GM19238 (cell line): Measurements from ENCODE around the gene DYNC1I2.
"Not testable (repeated sequence)": the region's sequence is repeated elsewhere in the genome, so short reads cannot be mapped to it uniquely, and the experiment has no call there.

Source experiments
- DNase-seq: peaks from one replicate; pipeline ENCODE4 v3.0.0; 2011; ENCODE audit warnings: low spot score; ENCODE audit not compliant: insufficient read length

Gene DYNC1I2

DNA sequence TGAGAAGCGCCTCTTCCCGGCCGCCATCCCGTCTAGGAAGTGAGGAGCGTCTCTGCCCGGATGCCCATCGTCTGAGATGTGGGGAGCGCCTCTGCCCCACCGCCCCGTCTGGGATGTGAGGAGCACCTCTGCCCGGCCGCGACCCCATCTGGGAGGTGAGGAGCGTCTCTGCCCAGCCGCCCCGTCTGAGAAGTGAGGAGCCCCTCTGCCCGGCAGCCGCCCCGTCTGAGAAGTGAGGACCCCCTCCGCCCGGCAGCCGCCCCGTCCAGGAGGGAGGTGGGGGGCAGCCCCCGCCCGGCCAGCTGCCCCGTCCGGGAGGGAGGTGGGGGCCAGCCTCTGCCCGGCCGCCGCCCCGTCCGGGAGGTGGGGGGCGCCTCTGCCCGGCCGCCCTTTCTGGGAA, 87.3 kb downstream of the DYNC1I2 start:
- DNase-seq: not testable (repeated sequence)

- no peak for DNase-seq
These were observed 91.2 kb downstream of the DYNC1I2 start for GRCh38 chr2:171778515-171778914.

- DNase-seq: no peak
These were observed 98.2 kb downstream of the DYNC1I2 start for GRCh38 chr2:171785450-171785849.

- no peak for DNase-seq
These were observed 100.2 kb downstream of the DYNC1I2 start for GRCh38 chr2:171787333-171788072.

- no peak for DNase-seq
These were observed 101.2 kb downstream of the DYNC1I2 start for GRCh38 chr2:171788316-171788993.

DNA sequence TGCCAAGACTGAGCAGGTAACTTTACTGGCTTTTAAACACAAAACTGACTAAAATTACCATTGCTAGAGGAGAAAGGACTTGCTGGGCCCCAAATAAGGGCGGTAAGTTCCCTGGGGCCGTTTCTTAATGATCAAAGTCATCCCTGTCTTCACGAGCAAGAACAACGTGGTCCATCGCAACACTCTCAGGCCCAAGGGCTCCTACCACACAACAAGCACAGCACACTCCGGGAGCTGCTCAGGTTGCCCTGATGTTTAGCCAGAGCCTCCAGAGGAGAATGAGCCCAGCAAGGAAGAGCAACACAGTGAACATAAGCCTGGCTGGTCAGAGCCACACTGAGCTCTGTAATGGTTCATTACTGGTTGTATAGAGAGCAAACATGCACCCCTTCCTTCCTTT, 102.7 kb downstream of the DYNC1I2 start:
- DNase-seq: no peak

- DNase-seq: no peak
These were observed 104.1 kb downstream of the DYNC1I2 start for GRCh38 chr2:171791361-171791760.

GRCh38 chr2:171792157-171792556, 104.9 kb downstream of the DYNC1I2 start:
- DNase-seq: no peak

DNA sequence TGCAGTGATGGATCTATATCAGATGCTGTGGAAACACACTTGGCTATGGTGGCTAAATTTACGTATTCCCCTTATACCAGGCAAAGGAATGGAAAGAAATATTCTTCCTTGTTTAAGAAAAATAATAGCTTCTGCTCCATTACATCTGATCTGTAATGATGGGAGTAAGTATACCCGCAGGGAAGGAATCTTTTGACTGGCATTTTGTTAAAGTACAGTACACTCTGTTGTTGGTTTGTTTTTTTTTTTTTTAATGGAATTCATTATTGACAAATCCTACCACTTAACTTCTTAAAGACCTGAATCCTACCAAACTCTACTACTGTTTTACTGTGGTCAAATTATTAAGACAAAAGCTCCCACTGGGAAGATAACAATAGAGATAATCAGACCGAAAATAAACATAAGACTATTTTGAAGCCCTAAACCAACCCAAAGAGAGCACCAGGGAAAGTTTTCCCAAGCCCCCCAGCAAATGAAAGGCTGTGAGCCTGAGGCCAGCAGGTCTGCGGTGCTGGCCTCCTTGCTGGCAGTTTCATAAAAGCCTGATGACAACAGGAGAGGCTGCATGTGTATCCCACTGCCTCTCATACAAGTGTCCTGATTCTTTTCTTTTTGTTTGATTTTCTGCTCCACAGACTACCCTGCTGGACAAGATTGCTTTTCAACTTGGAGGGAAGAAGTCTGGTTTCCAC, 105.8 kb downstream of the DYNC1I2 start:
- no peak for DNase-seq

DNA sequence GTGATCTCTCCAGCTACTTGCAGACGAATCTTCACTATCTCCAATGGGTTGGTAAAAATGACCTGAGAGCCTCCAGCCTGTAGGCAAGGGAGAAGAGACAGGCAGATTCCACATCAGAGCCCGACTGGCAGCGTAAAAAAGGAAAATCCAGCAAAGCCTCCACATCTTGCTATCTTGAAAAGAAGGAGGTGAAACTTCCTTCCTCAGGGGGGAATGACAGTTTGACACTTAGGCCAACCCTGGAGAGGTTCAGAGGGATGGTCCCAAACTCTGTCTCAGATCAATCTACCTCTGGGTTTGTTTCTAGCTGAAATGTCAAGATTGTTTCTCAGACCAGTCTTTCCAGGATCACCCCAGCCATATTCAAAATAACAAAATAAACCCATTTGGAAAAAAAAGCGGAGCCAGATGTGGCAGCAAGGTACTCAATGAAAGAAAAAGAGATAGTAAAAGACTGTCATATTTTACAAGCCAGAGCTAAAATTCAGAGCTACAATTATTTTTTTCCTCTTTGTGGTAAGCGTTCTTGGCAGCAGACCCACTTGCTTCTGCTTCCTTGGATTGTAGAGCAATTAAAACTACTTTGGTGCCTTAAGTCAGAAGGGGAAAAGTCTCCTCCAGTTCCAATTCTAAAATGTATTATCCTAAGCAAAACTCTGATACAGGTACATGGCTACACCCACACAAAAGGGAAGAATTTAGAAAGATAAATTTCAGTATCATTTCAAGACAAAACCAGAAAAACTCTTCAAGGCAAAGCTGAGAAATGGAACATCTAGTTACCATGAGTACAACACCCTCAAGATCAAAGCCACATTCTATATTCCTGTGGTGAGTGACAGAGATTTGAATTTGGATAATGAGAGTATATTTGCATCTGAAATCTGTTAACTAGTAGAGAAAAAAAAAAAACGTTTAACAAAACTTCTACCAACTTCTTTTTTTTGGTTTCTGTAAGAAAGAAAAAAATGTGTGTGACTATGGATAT, 106.7 kb downstream of the DYNC1I2 start:
- no peak for DNase-seq

DNA sequence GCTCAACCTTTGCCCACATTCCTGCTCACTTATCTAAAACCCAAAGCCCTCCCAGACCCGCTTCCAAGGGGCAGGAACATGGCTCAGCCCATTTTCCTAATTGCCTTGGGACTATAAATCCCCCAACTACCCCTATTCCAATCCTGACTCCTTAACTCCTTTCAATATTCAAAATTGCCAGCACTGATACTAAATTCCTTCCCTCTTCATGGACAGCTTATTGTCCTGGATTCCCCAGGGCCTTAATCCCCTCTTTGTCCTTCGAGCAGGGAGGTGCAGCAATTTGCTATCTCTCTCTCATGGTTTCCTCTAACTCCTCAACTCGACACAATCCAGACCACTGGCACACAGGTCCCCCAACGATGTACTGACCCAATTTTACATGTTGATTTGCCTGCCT, 107.6 kb downstream of the DYNC1I2 start:
- no peak for DNase-seq
